CD4-positive, alpha-beta T cell treated with Interleukin-6 for 4 hours (primary cell): ENCODE measurements around the gene SV2A.
"Not testable (repeated sequence)": the region's sequence is repeated elsewhere in the genome, so short reads cannot be mapped to it uniquely, and the experiment has no call there.

Experiments
- DNase-seq: peaks from one replicate; pipeline ENCODE4 v3.0.0-alpha.2; 2020; ENCODE audit warnings: mixed read lengths

SV2A gene

GRCh38 chr1:149885339-149886120 is 32.1 kb downstream of the SV2A start:
- DNase-seq: peak; percentile 67

- DNase-seq: no peak
Observed at GRCh38 chr1:149884433-149885338, 33.0 kb downstream of the SV2A start.

- no peak for DNase-seq
Observed at GRCh38 chr1:149883598-149884247, 33.9 kb downstream of the SV2A start.

DNA sequence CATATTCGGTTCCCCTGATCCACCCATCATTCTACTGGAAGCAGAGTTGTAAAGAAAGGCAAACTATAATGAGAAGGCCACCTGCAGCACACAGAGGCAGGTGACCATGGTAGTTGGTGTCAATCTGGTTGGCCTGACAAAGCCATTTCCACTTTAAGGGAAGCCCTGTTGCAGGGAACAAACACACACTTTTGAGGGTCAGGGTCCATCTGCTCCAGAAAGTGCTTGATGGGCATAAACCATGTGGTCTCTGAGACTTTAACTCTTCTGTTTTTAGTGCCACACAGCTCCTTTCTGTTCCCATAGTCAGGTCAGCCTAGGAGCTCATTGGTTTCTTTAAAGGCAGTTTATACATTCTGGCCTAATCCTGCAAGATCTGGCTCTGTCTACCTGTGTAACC is 35.8 kb downstream of the SV2A start:
- DNase-seq: no peak

DNA sequence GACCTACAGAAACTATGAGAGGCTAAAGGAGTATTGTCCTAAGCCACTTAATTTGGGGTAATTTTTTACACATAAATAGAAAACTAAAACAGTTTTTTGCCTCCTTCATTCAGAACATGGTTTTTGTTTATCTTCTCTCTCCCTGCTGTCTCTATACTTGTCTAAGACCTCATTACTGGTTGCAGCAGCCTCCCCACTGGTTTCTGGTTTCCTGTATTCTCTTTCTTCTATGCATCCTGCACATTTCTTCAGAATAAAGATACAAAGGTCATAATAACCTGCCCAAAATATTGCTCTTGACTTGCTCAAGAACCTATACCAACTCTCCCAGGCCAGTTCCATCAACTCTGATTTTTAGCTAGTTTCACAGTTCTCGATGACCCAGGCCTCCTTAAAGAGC is 38.1 kb downstream of the SV2A start:
- DNase-seq: peak; percentile 51

DNA sequence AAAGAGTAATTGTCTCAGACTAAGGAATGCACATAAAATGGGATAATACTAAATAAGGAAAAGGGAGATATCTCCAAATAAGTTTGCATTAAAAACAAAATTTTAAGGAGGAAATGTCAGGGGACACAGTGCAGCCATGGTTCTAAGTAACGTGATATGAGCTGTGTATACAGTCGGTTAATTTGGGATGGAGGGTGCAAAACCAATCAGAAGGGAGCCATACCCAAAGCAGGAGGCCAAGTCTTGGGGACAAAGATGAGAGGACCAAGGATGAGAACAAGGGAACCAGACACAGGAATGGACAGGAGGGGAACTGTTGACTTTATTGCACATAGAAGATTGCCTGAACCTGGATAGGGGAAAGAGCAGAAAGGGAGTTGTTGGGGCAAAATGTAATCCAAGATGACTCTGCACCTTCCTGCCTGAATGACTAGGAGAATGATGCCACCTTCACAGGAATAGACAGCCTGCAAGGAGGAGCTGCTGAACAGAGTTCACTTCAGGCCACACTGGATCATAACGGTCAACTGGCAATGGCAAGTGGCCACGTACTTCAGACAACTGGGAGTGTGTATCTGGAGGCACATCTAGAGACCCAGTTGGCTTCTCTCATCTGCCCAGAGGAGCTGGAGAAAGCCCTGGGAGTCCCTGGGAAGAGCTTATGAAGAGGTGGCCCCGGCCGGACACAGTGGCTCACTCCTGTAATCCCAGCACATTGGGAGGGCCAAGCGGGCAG is 40.3 kb downstream of the SV2A start:
- DNase-seq: no peak

DNA sequence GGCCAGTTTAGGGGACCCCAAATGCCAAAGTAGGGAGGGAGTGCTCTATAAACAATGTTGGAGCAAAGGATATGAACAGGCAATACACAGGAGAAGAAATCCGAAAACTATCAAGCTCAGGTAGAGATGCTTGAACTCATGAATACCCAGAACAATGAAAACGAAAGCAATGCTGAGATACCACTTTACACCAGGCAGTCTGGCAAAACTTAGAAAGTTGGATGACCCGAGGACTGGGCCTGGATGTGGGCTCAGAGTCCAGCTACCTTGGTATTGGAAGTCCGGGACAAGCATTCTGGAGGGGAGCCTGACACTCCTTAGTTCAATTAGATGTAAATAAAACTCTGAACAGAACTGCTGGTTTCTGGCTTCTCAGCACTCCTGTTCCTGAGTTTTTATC is 44.6 kb downstream of the SV2A start:
- DNase-seq: not testable (repeated sequence)

DNA sequence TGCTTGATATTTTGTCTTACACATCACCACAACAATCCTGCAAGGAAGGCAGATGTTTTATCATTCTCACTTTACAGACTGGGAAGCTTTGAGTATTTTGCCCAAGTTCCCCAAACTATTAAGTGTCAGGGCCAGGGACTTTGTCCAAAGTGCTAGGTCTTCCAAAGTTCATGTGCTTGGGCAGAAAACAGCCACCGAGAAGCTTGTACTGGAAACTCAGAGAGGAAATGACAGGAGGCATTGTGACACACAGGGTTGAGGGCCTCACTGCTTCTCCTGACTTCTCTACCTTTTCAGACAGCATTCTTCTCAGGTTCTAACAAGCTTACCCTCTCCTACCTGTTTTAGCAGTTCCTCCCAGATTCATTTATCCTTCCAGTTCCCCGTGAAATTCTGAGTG is 50.8 kb downstream of the SV2A start:
- DNase-seq: not testable (repeated sequence)

DNA sequence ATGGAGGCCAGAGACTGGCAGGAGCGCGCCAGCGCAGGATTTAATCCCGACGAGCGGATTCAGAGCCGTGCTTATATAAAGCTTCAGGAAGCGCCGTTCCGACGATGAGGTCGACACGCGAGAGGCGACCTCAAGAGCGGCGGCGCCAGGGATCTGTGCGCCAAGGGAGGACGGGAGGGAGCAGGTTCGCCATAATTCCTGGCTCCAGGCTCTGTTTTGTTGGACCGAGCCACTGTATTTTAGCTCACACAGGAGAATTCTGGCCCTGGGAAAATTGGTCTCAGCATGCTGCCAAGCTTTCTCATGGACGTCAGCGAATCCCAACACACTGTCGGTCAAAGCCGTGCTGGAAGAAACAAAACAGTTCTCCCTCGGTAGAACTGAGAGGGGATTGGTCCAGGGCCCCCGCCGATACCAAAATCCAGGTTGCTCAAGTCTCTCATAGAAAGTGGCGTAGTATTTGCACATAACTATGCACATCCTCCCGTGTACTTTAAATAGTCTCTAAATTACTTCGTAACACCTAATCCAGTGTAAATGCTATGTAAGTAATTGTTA is 56.1 kb downstream of the SV2A start:
- DNase-seq: not testable (repeated sequence)

DNA sequence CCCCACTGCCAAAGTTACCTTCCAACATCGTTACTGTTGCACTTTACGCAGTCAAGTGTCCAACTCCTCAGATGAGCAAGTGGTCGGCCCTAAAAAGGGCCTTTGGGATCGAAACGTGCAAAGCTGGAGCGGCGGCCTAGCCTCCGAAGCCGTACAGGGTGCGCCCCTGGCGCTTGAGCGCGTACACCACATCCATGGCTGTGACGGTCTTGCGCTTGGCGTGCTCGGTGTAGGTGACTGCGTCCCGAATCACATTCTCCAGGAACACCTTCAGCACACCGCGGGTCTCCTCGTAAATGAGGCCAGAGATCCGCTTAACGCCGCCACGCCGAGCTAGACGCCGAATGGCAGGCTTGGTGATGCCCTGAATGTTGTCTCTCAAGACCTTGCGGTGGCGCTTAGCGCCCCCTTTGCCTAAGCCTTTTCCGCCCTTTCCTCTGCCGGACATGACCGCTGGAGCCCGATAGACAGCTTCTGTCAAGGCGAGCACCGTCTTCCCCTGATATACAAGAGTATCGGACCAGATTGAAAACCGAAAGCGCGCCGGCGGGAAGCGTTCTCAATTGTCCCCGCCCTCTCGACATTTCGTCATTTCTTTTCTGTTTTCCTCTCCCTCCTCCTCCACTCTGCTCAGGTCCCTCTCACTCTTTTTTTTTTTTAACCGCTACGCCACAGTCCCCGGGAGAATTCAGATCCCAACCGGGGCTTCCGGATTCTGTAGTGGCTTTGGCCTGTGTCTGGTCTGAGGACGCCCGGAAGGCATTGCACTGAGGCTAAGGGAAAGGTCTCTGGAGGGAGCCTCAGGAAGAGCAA is 56.8 kb downstream of the SV2A start:
- DNase-seq: not testable (repeated sequence)

DNA sequence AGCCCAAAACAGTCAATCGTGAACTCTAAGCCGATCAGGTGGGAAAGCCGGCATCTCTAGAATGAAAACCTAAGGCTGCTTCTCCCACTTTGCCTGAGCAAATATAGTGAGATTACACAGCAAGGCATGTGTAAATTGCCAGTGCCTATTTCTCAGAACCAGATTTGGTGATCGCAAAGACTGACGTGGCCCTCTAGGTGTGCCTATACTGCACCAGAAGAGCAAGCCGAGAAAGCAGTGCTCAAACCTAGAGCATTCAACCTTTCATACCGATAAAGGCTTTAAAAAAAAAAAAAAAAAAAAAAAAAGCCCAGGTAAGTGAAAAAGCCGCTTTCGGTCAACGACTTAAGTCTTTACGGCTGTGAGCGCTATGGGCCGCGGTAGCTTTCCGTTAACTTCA is 57.4 kb downstream of the SV2A start:
- not testable (repeated sequence) for DNase-seq
